Right cardiac atrium (tissue), 5 donors: Measurements from ENCODE around the gene PMPCA. TPM values are rescaled to one million over a fixed set of nuclear protein-coding genes. Genes with fewer than 3 reads are reported as not detected.

Experiments used
- ATAC-seq, 2 donors: fragments of 200-7000 bp; cut with Tn5 transposase; one replicate each; pipeline versions ENCODE4 v1.8.0 to v1.9.1; 2020; ENCODE audit warnings: moderate library complexity in 2 of 2, mild to moderate bottlenecking in 1 of 2
- DNase-seq, 3 donors: peaks; one replicate each; pipeline ENCODE4 v3.0.0-alpha.2; 2020
- H3K27ac ChIP-seq: one replicate; pipeline ENCODE4 v1.5.1; 2013; ENCODE audit warnings: mild to moderate bottlenecking, low read length, control low read depth, moderate library complexity
- H3K27me3 ChIP-seq: one replicate; pipeline ENCODE4 v1.6.1; 2013; ENCODE audit not compliant: control insufficient read depth, insufficient read depth
- H3K4me1 ChIP-seq: one replicate; pipeline ENCODE4 v1.6.1; 2013; ENCODE audit warnings: low read length; ENCODE audit not compliant: control insufficient read depth, insufficient read depth
- H3K4me3 ChIP-seq: one replicate; pipeline ENCODE4 v1.5.1; 2013; ENCODE audit warnings: low read length, control low read depth
- H3K9me3 ChIP-seq: one replicate; pipeline ENCODE4 v1.6.1; 2013; ENCODE audit warnings: low read length; ENCODE audit not compliant: control insufficient read depth
- WGBS: extraction: QIAGEN DNeasy Blood & Tissue Kit; methylation state at CpG from one replicate; pipeline ENCODE4 v1.1.7; 2013; 5-methylcytosine and 5-hydroxymethylcytosine counted together
- intact Hi-C, 4 donors: fragments of 100-400 bp; cut with DNase I; formaldehyde crosslinking; loops; one replicate each; pipeline versions ENCODE4 v1.11.0 to v1.14.0; 2022 to 2023
- polyA plus RNA-seq: library from polyadenylated mRNA; stranded (reverse); fragments of 200-250 nt; gene quantifications from one replicate; pipeline ENCODE4 v1.2.3, GENCODE V29; 2013
- total RNA-seq, 4 donors: library from RNA; stranded (reverse); fragmentation: NEBNext Ultra II Directional; extraction: Animal tissue kit (Norgen Biotek cat#: 25700); gene quantifications; one replicate each; pipeline ENCODE4 v1.2.1, GENCODE V29; 2021
- donor health status: healthy with polysubstance abuse.
- donor health status: DM: no; HTN: yes; CAD: no.
- donor health status: DM: no; HTN: no; CAD: no.
- donor health status: DM: no; HTN: yes; CAD: no; lungs with severe emphysema.
- donor health status: DM: yes; HTN: yes; CAD: no.

Gene PMPCA
- total and polyA plus RNA-seq, 5 donors = 50.8 to 63.4 (median 57.5) TPM

- ATAC-seq (no peak), DNase-seq (peak in 1 of 3 donors; percentile 30)
- 91% methylated on average over 9 of the region's 9 CpGs for WGBS
- no peak overlapping the region for H3K4me3 ChIP-seq
- no peaks in the 10 kb centered on the region for H3K9me3 ChIP-seq
- H3K27me3 ChIP-seq = no peaks in the 10 kb centered on the region
- intact Hi-C loops = no loop called here
- peaks cover 5% of the 10 kb centered on the region for H3K4me1 ChIP-seq
- no peak overlapping the region for H3K27ac ChIP-seq
These were observed 43.6 kb upstream of the PMPCA start for GRCh38 chr9:136366826-136367225.

- no peaks in the 10 kb centered on the region for H3K27me3 ChIP-seq
- peaks cover 5% of the 10 kb centered on the region for H3K4me1 ChIP-seq
- intact Hi-C loops = no loop called here
- ATAC-seq = no peak
- WGBS = 86% methylated on average over 45 of the region's 45 CpGs
- peak in 1 of 3 donors; percentile 62 for DNase-seq
- no peaks in the 10 kb centered on the region for H3K9me3 ChIP-seq
- no peak overlapping the region for H3K27ac ChIP-seq
- no peak overlapping the region for H3K4me3 ChIP-seq
These were observed 42.9 kb upstream of the PMPCA start for GRCh38 chr9:136367296-136368145.

- no peak for ATAC-seq
These were observed 42.3 kb upstream of the PMPCA start for GRCh38 chr9:136368190-136368589.

GRCh38 chr9:136370037-136370436, 40.4 kb upstream of the PMPCA start:
- no peak overlapping the region for H3K4me3 ChIP-seq
- ATAC-seq = no peak
- peak in 1 of 3 donors; percentile 64 for DNase-seq
- no peaks in the 10 kb centered on the region for H3K27me3 ChIP-seq
- no peaks in the 10 kb centered on the region for H3K4me1 ChIP-seq
- intact Hi-C loops = no loop called here
- H3K27ac ChIP-seq = no peak overlapping the region
- WGBS = 94% methylated on average over 19 of the region's 19 CpGs
- no peaks in the 10 kb centered on the region for H3K9me3 ChIP-seq

More at GRCh38 chr9:136368190-136368589, 42.3 kb upstream of the PMPCA start:
- Histone ChIP-seq H3K9me3 (no peaks in the 10 kb centered on the region), H3K27ac (no peak overlapping the region), H3K4me3 (no peak overlapping the region), H3K27me3 (no peaks in the 10 kb centered on the region), H3K4me1 (peaks cover 5% of the 10 kb centered on the region)
- peak in 1 of 3 donors; percentile 64 for DNase-seq
- 78% methylated on average over 18 of the region's 18 CpGs for WGBS
- intact Hi-C loops = no loop called here

GRCh38 chr9:136370687-136371532, 39.5 kb upstream of the PMPCA start:
- DNase-seq (peak in 1 of 3 donors; percentile 64), ATAC-seq (no peak)
- H3K9me3 ChIP-seq = no peaks in the 10 kb centered on the region
- no peak overlapping the region for H3K4me3 ChIP-seq
- intact Hi-C loops = no loop called here
- H3K27ac ChIP-seq = no peak overlapping the region
- H3K4me1 ChIP-seq = no peaks in the 10 kb centered on the region
- H3K27me3 ChIP-seq = no peaks in the 10 kb centered on the region
- WGBS = 93% methylated on average over 54 of the region's 54 CpGs

GRCh38 chr9:136371533-136371880, 39.0 kb upstream of the PMPCA start:
- DNase-seq = peak in 1 of 3 donors; percentile 71
- Histone ChIP-seq H3K27ac (no peak overlapping the region), H3K4me1 (no peaks in the 10 kb centered on the region), H3K4me3 (no peak overlapping the region), H3K9me3 (no peaks in the 10 kb centered on the region), H3K27me3 (no peaks in the 10 kb centered on the region)
- intact Hi-C loops = no loop called here
- ATAC-seq = no peak
- WGBS = 94% methylated on average over 13 of the region's 13 CpGs

GRCh38 chr9:136372006-136372405, 38.5 kb upstream of the PMPCA start:
- no peak overlapping the region for H3K4me3 ChIP-seq
- no peaks in the 10 kb centered on the region for H3K9me3 ChIP-seq
- H3K27ac ChIP-seq = no peak overlapping the region
- no peak for ATAC-seq
- peak in 1 of 3 donors; percentile 67 for DNase-seq
- no peaks in the 10 kb centered on the region for H3K27me3 ChIP-seq
- 87% methylated on average over 21 of the region's 21 CpGs for whole genome bisulfite sequencing
- intact Hi-C loops = no loop called here
- H3K4me1 ChIP-seq = no peaks in the 10 kb centered on the region

GRCh38 chr9:136372561-136373299, 37.7 kb upstream of the PMPCA start:
- no peaks in the 10 kb centered on the region for H3K4me1 ChIP-seq
- no peak overlapping the region for H3K27ac ChIP-seq
- no peaks in the 10 kb centered on the region for H3K9me3 ChIP-seq
- H3K27me3 ChIP-seq = no peaks in the 10 kb centered on the region
- intact Hi-C loops = no loop called here
- DNase-seq (peak; percentile 71 to 90 (median 86)), ATAC-seq (peak; percentile 49 to 54)
- WGBS = 22% methylated on average over 21 of the region's 21 CpGs
- no peak overlapping the region for H3K4me3 ChIP-seq

GRCh38 chr9:136373300-136374182, 36.9 kb upstream of the PMPCA start, which contains the start of gene CARD9:
TSS of gene CARD9 (minus strand) at chr9:136373669. CDS start at chr9:136372078, 1,591 bp downstream.
- 59% methylated on average over 27 of the region's 27 CpGs for WGBS
- H3K4me1 ChIP-seq = no peaks in the 10 kb centered on the region
- DNase-seq (peak in 2 of 3 donors; percentile 81 to 82), ATAC-seq (peak; percentile 9 to 30)
- no peak within 1 kb of the TSS for H3K4me3 ChIP-seq
- H3K9me3 ChIP-seq = no peaks in the 10 kb centered on the region
- H3K27me3 ChIP-seq = no peaks in the 10 kb centered on the region
- H3K27ac ChIP-seq = no peak within 1 kb of the TSS
- intact Hi-C loops = no loop called here

- H3K27ac ChIP-seq = no peak overlapping the region
- intact Hi-C loops = no loop called here
- H3K27me3 ChIP-seq = no peaks in the 10 kb centered on the region
- H3K4me3 ChIP-seq = no peak overlapping the region
- WGBS = 89% methylated on average over 14 of the region's 14 CpGs
- no peaks in the 10 kb centered on the region for H3K9me3 ChIP-seq
- ATAC-seq = no peak
- DNase-seq = no peak
- no peaks in the 10 kb centered on the region for H3K4me1 ChIP-seq
These were observed 36.3 kb upstream of the PMPCA start for GRCh38 chr9:136374183-136374575.
